NCI-H345 treated with DMSO at 0.1 percent for 48 hours (cell line): Measurements from ENCODE around the gene STXBP2.

ENCODE experiments used
- DNase-seq: peaks from one replicate; lab custom pipeline; 2025; ENCODE audit not compliant: unreplicated experiment; lab: John Stamatoyannopoulos, UW

The STXBP2 gene

DNA sequence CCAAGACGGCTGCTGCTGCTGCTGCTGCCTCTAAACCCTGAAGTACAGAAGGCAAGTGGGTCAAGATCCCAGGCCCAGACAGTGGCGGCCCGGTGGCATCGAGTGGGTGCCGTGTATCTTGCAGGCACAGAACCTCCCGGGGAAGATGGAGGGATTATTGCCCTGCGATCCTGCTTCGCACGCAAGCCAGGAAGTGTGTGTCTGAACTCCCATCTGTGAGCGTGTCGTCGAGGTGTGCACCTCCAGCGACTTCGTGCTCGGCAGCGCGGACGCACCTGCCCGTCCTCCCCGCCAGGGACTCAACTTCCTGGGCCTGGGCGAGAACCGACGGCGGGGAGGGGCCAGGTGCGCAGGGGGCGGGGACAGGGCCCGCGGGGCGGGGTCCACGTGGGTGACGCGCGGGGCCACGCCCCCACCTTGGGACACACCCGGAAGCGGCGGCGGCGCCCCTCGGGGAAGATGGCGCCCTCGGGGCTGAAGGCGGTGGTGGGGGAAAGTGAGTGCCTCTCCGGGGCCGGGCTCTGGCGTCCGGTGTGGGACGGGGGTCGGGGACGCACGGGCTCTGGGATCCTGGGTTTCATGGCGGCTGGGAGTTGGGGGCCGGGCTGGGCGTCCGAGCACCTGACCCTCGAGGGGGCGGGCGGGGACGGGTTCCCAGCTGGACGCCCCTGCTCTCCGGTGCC is at the start of gene STXBP2:
Gene STXBP2 (plus strand): TSS at position 420 of the 683 bp plus-strand sequence. CDS start 40 bp downstream, at position 460.
- DNase-seq = peak; percentile 61

DNA sequence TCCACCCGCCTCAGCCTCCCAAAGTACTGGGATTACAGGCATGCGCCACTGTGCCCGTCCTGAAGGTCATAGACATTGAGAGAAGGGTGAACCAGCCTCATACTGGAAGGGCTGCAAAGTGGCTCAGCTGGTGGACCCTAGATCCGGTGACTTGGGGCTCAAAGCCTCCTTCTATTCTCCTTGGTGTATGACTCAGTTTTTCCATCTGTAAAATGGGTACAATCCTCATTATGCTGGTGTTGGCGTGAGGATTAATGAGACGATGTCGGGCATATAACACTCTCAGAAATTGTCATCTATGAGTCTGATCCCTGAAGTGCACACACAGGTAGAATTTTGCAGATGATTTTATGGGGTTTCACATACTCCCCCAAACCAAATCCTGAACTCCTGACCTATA is 47.1 kb upstream of the STXBP2 start:
- DNase-seq = no peak

DNA sequence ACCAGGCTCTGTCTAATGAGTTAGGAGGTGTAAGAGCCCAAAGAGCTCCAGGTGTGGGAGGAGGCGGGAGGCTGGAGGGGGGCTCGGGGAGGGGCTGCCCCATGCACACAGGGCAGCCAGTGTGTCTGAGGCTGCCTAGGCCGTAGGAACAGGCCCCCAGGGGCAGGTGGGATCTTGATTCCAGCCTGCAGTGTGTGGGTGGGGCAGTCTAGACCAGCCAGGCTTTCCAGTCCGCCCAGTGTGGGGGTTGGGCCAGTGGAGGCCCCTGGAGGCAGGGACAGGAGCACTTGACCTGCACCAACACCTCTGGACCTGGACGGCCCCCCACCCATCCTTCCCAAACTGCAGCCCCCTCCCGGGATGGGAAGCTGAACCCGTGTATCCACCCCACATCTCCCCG is 46.7 kb upstream of the STXBP2 start:
- DNase-seq = no peak

DNA sequence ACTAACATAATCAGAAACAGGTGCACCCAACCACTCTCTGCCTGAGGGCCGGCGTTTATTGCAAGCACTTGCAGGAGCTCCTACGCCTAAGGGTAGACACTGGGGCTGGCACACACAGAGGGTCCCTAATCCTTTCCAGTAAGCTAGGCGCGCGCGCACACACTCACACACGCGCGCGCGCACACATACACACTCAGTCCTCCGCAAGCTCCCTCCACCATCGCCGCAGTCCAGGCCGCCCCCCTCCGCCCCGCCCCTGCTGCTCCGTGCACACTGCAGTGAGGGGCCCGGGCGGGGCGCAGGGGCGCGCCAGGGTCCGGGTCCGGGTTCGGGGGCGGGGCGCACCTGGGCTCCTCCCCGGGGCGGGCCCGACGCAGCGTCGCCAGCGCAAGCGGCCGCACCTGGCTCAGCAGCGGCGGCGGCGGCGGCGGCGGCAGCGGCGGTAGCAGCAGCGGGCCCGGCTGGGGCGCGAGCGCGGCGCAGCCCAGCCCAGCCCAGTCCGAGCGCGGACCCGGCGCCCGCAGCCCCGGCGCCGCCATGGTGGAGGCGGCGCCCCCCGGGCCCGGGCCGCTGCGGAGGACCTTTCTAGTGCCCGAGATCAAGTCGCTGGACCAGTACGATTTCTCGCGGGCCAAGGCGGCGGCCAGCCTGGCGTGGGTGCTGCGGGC is 41.3 kb upstream of the STXBP2 start, which contains the start of gene CAMSAP3:
Gene CAMSAP3 (plus strand): TSS at position 398 of the 668 bp plus-strand sequence. CDS start 140 bp downstream, at position 538.
- DNase-seq = peak; percentile 78

DNA sequence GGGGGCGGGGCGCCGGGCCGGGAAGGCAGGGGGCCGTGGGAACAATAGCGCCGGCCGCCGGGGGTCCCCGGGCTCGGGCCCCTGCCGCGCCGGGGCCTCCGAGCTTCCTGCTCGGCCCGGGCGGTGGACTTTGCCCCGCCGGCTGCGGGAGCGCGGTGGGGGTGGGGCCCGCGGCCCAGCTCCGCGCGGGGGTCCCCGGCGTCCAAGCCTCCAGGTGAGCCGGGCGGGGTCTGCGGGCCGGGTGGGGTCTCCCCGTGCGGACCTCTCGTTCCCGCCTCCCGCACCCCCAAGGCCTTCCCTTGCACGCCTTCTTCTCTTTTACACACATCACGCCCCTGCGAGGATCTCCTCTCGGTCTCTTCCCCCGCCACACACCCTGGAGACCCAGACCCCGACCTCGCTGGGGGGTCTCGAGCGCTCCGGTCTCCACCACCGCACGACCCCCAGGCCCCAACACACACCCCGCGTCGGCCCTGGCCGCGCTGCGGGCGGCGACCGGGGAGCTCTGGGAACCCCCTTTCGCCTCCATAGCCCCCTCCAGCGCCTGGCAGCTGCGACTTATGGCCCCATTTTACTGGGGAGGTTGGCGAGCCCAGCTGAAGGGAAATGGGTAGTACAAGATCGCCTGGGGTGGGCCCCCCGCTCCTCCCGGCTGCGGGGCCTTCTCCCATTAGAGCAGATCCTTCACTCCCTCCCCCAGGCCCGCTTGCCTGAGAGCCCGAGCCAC is 40.5 kb upstream of the STXBP2 start:
- DNase-seq = no peak

DNA sequence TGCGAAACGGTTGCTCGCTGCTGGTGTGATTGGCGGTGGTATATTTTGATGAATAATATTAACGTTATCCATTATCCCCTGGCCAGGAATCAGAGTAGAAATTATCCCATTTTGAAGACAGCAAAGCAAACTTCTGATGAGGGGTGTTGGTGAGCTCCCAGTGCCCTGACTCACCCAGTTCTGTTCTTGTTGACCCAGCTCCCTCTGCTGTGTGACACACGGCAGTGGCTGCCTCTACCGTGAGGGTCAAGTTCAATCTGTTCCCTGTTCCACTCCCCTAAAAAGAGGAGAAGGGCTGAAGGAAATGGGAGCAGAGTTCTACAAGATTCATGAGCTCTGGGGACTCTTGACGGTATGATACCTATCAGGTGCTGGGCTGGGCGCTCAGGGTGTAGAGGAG is 39.2 kb upstream of the STXBP2 start:
- no peak for DNase-seq

DNA sequence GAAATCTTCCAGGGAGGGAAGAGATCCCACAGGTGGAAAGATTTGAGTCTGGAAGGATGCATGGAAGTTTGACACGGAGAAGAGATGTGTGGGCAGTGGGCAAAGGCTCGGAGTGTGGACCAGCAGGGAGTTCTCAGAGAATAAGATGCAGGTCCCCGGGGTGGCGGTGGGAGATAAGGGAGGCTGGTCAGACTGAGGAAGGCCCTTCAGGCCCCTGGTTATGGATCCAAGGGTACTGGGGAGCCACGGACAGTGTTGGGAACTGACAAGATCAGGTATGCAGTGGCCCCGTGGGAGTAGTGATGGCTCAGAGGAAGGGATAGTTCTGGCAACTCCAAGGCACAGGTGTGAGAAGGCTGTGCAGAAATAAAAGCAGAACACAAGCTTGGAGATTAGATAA is 38.7 kb upstream of the STXBP2 start:
- DNase-seq = no peak

DNA sequence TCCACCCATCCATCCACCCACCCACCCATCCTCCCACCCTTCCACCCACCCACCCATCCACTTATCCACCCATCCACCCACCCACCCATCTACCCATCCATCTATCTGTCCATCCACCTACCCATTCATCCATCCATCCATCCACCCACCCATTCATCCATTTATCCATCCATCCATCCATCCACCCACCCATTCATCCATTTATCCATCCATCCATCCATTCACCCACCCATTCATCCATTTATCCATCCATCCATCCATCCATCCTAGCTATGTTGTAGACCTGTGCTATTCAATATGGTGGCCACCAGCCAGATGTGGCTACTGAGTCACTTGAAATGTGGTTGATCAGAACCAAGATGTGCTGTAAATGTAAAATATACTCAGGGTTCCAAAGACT is 36.2 kb upstream of the STXBP2 start:
- no peak for DNase-seq

DNA sequence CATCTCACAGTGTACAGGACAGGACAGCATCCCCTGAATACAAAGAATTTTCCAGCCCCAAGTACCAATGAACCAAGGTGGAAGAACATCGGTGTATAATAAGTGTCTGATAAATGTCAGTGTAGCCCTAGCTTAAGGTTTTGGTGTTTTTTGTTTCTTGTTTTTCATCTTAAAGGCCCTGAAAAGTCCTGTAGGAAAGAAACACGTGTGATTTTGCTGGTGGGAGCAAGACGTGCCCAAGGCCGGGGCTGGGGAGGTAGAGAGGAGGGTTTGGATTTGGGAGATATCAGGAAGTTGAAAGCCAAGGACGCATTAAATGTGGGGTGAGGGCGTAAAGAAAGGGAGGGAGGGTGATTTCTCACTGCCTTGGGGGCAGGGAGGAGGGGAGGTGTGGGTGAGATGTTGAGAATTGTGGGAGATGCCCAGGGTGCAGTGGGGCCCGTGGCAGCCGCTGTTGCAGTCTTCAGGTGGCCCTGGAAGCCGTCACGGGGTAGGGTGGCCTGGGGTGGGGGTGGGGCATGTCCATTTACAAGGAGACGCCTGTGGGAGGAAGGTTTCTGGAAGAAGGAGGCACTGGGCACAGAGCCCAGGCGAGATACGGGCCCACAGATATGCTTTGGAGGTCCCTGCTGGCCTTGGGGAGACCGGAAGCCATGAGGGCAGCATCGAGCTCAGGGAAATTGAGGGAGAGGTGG is 34.5 kb upstream of the STXBP2 start:
- DNase-seq = no peak

DNA sequence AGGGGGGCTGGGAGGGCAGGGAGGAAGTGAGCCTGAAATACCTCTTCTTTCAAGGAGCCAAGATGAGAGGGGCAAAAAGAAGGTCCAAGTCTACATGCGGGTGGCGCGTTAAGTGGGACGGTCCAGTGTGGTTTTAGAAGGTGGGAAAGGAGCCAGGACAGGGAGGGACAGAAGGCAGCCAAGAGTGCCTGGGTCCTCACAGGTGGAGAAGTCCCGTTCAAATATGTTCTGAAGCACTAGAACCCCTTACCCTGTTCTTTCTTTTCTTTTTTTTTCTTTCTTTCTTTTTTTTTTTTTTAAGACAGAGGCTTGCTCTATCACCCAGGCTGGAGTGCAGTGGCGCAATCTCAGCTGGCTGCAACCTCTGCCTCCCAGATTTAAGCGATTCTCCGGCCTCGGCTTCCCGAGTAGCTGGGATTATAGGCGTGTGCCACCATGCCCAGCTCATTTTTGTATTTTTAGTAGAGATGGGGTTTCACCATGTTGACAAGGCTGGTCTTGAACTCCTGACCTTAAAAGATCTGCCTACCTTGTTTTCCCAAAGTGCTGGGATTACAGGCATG is 33.9 kb upstream of the STXBP2 start:
- no peak for DNase-seq

DNA sequence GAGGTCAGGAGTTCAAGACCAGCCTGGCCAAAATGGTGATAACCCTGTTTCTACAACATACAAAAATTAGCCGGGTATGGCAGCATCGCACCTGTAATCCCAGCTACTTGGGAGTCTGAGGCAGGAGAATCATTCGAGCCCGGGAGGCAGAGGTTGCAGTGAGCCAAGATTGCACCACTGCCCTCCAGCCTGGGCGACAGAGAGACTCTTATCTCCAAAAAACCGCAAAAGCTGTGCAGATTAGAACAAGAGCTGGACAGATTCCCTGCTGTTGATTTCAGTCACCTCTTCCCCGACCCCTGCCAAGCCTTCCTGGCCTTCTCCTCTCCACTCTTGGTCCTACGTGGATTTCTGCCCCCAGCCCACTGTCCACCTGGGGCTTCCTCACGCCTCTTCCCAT is 33.0 kb upstream of the STXBP2 start:
- DNase-seq = no peak

DNA sequence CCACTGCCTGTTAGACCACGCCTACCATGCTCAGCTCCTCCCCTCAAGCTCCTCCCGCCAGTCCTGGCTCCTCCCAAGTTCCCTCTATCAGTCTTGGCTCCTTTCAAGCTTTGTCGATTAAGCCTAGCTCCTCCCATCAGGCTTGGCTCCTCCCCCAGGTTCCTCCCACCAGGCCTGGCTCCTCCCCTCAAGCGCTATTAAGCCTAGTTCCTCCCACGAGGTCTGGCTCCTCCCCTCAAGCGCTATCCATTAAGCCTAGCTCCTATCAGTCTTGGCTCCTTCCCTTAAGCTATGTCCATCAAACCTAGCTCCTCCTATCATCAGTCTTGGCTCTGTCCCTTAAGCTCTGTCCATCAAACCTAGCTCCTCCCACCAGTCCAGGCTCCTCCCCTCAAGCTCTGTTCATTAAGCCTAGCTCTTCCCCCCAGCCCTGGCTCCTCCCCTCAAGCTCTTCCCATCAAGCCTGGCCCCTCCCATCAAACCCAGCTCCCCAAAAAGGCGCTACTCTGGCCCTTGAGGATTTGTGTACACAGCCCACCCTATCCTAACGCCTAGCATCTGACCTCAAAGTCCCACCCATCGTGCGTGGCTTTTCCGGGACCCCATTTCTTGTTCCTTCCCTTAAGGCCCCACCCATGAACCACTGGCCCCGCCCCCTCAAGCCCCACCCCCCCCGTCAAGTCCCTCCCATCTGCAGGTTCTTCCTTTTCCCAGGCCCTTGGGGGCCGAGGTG is 31.3 kb upstream of the STXBP2 start:
- DNase-seq = no peak

DNA sequence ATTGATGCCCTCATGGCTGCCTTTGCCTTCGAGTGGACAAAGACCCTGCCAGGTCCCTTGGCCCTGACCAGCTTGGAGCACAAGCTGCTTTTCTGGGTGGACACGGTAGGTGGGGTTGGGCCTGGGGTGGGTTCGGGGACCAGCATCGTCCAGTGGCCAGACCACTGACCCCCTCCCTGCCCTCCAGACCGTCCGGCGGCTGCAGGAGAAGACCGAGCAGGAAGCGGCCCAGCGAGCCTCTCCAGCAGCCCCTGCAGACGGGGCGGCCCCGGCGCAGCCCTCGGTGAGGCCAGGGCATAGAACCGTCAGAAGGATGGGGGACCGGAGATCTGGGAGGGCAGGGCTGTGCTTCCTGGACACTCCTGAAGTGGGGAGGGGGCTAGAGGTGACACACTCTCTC is 30.6 kb upstream of the STXBP2 start:
- no peak for DNase-seq

DNA sequence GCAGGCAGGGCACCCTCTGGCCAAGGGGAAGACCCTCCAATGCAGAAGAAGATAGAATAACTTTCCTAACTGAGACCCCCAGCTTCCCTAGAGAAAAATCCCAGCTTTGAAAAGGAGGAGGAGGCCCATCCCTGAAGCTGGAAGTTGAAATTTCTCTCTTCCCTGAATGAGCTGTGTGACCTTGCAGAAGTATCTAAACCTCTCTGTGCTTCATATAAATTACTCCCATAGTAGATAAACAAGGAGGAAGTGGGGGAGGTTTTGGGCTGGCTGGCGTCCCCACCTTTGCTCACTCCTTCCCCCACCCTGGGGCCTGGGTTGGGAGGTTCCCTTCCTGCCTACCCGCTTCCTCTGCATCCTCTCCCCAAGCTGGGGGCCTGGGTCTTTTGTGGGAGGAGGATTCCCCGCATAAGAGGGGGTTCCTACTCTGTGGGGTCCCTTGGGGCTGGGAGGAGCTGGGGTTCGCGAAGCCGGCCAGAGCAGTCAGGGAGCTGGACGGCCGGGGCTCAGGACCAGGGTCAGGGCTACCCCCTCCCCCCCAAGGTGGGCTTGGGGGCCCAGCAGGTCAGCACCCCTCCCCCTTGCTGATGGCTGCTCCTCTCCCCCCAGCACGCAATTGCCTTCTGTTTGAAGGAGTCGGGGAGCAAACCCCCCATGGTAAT is 29.6 kb upstream of the STXBP2 start:
- no peak for DNase-seq

DNA sequence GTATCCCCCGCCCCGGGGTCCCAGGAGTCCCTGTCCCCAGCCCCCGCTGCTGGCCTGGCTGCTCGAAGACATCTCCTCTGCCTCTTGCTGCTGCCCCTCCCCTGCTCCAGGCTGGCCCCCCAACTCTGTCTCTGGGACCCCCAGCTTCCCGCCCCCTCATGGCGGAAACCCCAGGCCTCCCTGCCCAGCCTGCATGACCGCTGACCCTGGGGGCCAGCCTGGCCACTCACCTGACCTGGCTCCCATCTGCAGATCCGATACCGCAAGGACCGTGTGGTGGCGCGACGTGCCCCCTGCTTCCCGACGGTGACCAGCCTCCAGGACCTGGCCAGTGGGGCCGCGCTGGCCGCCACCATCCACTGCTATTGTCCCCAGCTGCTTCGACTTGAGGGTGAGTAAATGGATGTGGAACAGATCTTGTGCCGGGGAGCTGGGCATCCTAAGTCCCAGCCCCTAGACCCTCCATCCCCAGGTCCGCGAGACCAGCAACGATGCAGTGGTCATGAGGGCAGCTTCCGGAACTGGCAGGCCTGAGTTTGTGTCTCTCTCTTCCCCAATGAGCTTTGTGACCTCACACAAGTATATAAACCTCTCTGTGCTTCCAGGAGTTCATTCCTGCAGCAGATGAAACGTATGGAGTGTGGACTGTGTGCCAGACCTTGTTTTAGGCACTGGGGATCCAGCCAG is 28.9 kb upstream of the STXBP2 start:
- no peak for DNase-seq

DNA sequence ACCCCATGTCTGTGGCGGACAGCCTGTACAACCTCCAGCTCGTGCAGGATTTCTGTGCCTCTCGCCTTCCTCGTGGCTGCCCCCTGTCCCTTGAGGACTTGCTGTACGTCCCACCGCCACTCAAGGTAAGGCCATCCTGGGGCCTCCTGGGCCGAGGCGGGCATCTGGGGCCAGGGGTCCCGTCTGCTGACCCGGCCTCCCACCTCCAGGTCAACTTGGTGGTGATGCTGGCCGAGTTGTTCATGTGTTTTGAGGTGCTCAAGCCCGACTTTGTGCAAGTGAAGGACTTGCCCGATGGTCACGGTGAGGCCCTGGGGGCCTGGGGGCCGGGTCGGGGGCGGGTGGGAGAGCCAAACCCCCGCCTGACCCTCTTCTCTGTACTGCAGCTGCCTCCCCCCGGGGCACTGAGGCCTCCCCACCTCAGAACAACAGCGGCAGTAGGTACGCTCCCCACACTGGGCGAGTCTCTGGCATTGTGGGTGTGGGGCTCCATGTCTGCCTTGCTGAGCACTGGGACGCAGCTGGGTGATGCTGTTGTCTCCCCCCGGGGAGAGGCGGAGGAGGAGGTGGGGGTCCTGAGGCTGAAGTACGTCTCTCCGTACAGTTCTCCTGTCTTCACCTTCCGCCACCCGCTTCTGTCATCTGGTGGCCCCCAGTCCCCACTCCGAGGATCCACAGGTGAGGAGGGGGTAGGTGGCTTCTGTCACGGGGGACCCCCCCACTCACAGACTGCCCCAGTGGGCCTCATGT is 26.2 kb upstream of the STXBP2 start:
- no peak for DNase-seq

DNA sequence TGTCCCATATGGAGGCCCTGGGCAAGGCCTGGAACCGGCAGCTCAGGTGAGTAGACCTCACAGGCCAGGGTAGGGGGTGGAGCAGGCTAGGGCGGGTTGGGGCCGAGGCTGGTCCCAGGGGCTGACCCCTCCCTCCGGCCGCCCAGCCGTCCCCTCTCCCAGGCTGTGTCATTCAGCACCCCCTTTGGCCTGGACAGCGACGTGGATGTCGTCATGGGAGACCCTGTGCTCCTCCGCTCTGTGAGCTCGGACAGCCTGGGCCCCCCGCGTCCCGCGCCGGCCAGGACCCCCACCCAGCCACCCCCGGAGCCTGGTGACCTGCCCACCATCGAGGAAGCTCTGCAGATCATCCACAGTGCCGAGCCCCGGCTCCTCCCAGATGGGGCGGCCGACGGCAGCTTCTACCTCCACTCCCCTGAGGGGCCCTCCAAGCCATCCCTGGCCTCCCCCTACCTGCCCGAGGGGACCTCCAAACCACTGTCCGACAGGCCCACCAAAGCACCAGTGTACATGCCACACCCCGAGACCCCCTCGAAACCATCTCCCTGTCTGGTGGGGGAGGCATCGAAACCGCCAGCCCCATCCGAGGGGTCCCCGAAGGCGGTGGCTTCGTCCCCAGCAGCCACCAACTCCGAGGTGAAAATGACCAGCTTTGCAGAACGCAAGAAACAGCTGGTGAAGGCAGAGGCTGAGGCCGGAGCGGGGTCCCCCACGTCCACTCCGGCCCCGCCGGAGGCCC is 25.2 kb upstream of the STXBP2 start:
- DNase-seq = no peak
